Measurements from ENCODE around the gene NRN1.

- no peak for TF ChIP-seq REST (IDR thresholded peaks at IDR 0.05; ENCODE audit: insufficient replicate concordance, low read depth)
- no peak for TF ChIP-seq CTCF (IDR thresholded peaks at IDR 0.05; ENCODE audit: insufficient read depth, low read length)
- TF ChIP-seq GABPA (IDR thresholded peaks at IDR 0.05; ENCODE audit: low read depth) = no peak
- TF ChIP-seq POLR2AphosphoS5 (IDR thresholded peaks at IDR 0.05; ENCODE audit: low read depth) = no peak
These were observed 17.5 kb upstream of the NRN1 start for GRCh38 chr6:6024220-6024619.
